Glutamatergic neuron (in vitro differentiated cells): Measurements from ENCODE around the gene CHST8. TPM values are rescaled to one million over a fixed set of nuclear protein-coding genes. Genes with fewer than 3 reads are reported as not detected.

Source experiments
- DNase-seq: peaks from one replicate; pipeline ENCODE4 v3.0.0; 2022
- H3K27ac Mint-ChIP-seq: one replicate; pipeline ENCODE4 v1.8.0; 2020; ENCODE audit warnings: mild to moderate bottlenecking, mixed read lengths, inconsistent platforms; ENCODE audit not compliant: unreplicated experiment
- H3K27me3 Mint-ChIP-seq: one replicate; pipeline ENCODE4 v1.8.0; 2020; ENCODE audit warnings: mild to moderate bottlenecking, moderate library complexity, mixed read lengths, inconsistent platforms; ENCODE audit not compliant: unreplicated experiment
- H3K36me3 Mint-ChIP-seq: one replicate; pipeline ENCODE4 v1.8.0; 2020; ENCODE audit warnings: mild to moderate bottlenecking, mixed read lengths, inconsistent platforms; ENCODE audit not compliant: unreplicated experiment
- H3K4me1 Mint-ChIP-seq: one replicate; pipeline ENCODE4 v1.8.0; 2020; ENCODE audit warnings: mild to moderate bottlenecking, low read depth, mixed read lengths, inconsistent platforms; ENCODE audit not compliant: unreplicated experiment
- H3K4me3 Mint-ChIP-seq: one replicate; pipeline ENCODE4 v1.8.0; 2020; ENCODE audit warnings: mild to moderate bottlenecking, mixed read lengths, inconsistent platforms; ENCODE audit not compliant: unreplicated experiment
- H3K9me3 Mint-ChIP-seq: one replicate; pipeline ENCODE4 v1.8.0; 2020; ENCODE audit warnings: mild to moderate bottlenecking, moderate library complexity, mixed read lengths, inconsistent platforms; ENCODE audit not compliant: unreplicated experiment
- CTCF ChIP-seq: fragments of 200-600 bp; sonication (generic); IDR thresholded peaks from one replicate; pipeline ENCODE4 v1.5.0; 2021; ENCODE audit not compliant: partially characterized antibody, unreplicated experiment
- total RNA-seq: library from RNA; stranded (reverse); fragmentation: NEBNext Ultra II Directional; extraction: Animal tissue kit (Norgen Biotek cat#: 25700); gene quantifications from one replicate; pipeline ENCODE4 v1.2.1, GENCODE V29; 2021; ENCODE audit not compliant: unreplicated experiment

Gene CHST8
- total RNA-seq, 1 donor from 2014 or later: 235 TPM

GRCh38 chr19:33746159-33746558 is 124.4 kb downstream of the CHST8 start:
- peaks cover 14% of the 10 kb centered on the region for H3K9me3 Mint-ChIP-seq

GRCh38 chr19:33747273-33747672 is 125.5 kb downstream of the CHST8 start:
- H3K4me1 Mint-ChIP-seq: peaks cover 58% of the 10 kb centered on the region
- H3K27ac Mint-ChIP-seq: peak overlapping the region; percentile 60
- H3K4me3 Mint-ChIP-seq: peak overlapping the region; percentile 30
- no peak for DNase-seq
- H3K27me3 Mint-ChIP-seq: peaks cover 6% of the 10 kb centered on the region
- H3K9me3 Mint-ChIP-seq: peaks cover 17% of the 10 kb centered on the region
- no peak for TF ChIP-seq CTCF
- H3K36me3 Mint-ChIP-seq: no peaks in the 10 kb centered on the region

More at GRCh38 chr19:33746159-33746558, 124.4 kb downstream of the CHST8 start:
- peaks cover 4% of the 10 kb centered on the region for H3K27me3 Mint-ChIP-seq
- peaks cover 56% of the 10 kb centered on the region for H3K4me1 Mint-ChIP-seq
- no peak for TF ChIP-seq CTCF
- no peak for DNase-seq
- H3K36me3 Mint-ChIP-seq: no peaks in the 10 kb centered on the region
- H3K4me3 Mint-ChIP-seq: no peak overlapping the region
- H3K27ac Mint-ChIP-seq: peak overlapping the region; percentile 10

- DNase-seq: no peak
- Mint-ChIP-seq H3K4me1 (peaks cover 63% of the 10 kb centered on the region), H3K27ac (no peak overlapping the region), H3K4me3 (no peak overlapping the region), H3K36me3 (no peaks in the 10 kb centered on the region), H3K27me3 (peaks cover 11% of the 10 kb centered on the region), H3K9me3 (peaks cover 23% of the 10 kb centered on the region)
- TF ChIP-seq CTCF: no peak
These were observed 126.5 kb downstream of the CHST8 start for GRCh38 chr19:33748231-33748630.

GRCh38 chr19:33749016-33749415 is 127.3 kb downstream of the CHST8 start:
- H3K36me3 Mint-ChIP-seq: no peaks in the 10 kb centered on the region
- DNase-seq: no peak

More at GRCh38 chr19:33749016-33749415, 127.3 kb downstream of the CHST8 start:
- TF ChIP-seq CTCF: no peak
- Mint-ChIP-seq H3K4me3 (no peak overlapping the region), H3K9me3 (peaks cover 20% of the 10 kb centered on the region), H3K27me3 (peaks cover 11% of the 10 kb centered on the region), H3K4me1 (peaks cover 60% of the 10 kb centered on the region), H3K27ac (no peak overlapping the region)
